Heart left ventricle (tissue), 16 donors: ENCODE data around the gene AHDC1. TPM values are rescaled to one million over a fixed set of nuclear protein-coding genes. Genes with fewer than 3 reads are reported as not detected.

Experiments
- ATAC-seq, 4 donors: fragments of 200-7000 bp; cut with Tn5 transposase; one replicate each; pipeline ENCODE4 v1.9.1; 2020 to 2022; ENCODE audit warnings: moderate library complexity in 4 of 4, mild to moderate bottlenecking in 3 of 4, moderate number of reproducible peaks in 1 of 4
- DNase-seq, 5 donors: peaks; one replicate each; pipeline ENCODE4 v3.0.0-alpha.2; 2020
- H3K27ac ChIP-seq, 12 donors: fragments of 200-600 bp; sonication (generic) in 4 of 12; one replicate each; pipeline versions ENCODE4 v1.5.0 to v1.8.0; 2016 to 2022; ENCODE audit warnings: mild to moderate bottlenecking in 2 of 12
- H3K27me3 ChIP-seq, 9 donors: fragments of 200-600 bp; sonication (generic) in 2 of 9; one replicate each; pipeline versions ENCODE4 v1.5.1 to v1.8.0; 2016 to 2022; ENCODE audit warnings: mild to moderate bottlenecking in 3 of 9
- H3K36me3 ChIP-seq, 9 donors: fragments of 200-600 bp; sonication (generic) in 2 of 9; one replicate each; pipeline versions ENCODE4 v1.5.0 to v1.8.0; 2018 to 2022; ENCODE audit warnings: mild to moderate bottlenecking in 2 of 9
- H3K4me1 ChIP-seq, 12 donors: fragments of 200-600 bp; sonication (generic) in 4 of 12; one replicate each; pipeline versions ENCODE4 v1.5.0 to v1.8.0; 2016 to 2022; ENCODE audit warnings: mild to moderate bottlenecking in 3 of 12
- H3K4me3 ChIP-seq, 12 donors: fragments of 200-600 bp; sonication (generic) in 4 of 12; one replicate each; pipeline versions ENCODE4 v1.5.0 to v1.8.0; 2017 to 2022; ENCODE audit warnings: mild to moderate bottlenecking in 9 of 12, moderate library complexity in 4 of 12
- H3K9me3 ChIP-seq, 12 donors: fragments of 200-600 bp; sonication (generic) in 4 of 12; one replicate each; pipeline versions ENCODE4 v1.5.0 to v1.8.0; 2016 to 2022; ENCODE audit warnings: mild to moderate bottlenecking in 1 of 12
- CTCF ChIP-seq, 12 donors: fragments of 200-600 bp; sonication (generic) in 4 of 12; IDR thresholded peaks; one replicate each; pipeline versions ENCODE4 v1.5.0 to v1.8.0; 2018 to 2022; ENCODE audit warnings: antibody characterized with exemption in 12 of 12, mild to moderate bottlenecking in 5 of 12
- POLR2A ChIP-seq, 2 donors: fragments of 450-650 bp; IDR thresholded peaks; one replicate each; pipeline ENCODE4 v1.6.1; 2017; ENCODE audit warnings: antibody characterized with exemption in 2 of 2, mild to moderate bottlenecking in 2 of 2, moderate library complexity in 2 of 2
- WGBS, 4 donors: extraction: QIAGEN DNeasy Blood & Tissue Kit in 2 of 4; methylation state at CpG; one replicate each; pipeline versions ENCODE4 v1.1.5 to v1.1.7; 2013 to 2018; 5-methylcytosine and 5-hydroxymethylcytosine counted together
- intact Hi-C, 10 donors: fragments of 100-400 bp; cut with DNase I; formaldehyde crosslinking; loops; one replicate each; pipeline versions ENCODE4 v1.11.1 to v1.14.2; 2022
- polyA plus RNA-seq, 2 donors: library from polyadenylated mRNA; stranded (reverse); fragments of 200-250 nt; gene quantifications; one replicate each; pipeline ENCODE4 v1.2.3, GENCODE V29; 2013
- total RNA-seq, 9 donors: library from RNA; depleted of rRNA in 2 of 9; stranded (reverse); fragments of >200 nt in 2 of 9; fragmentation: NEBNext Ultra II Directional in 3 of 9; extraction: Animal tissue kit (Norgen Biotek cat#: 25700) in 3 of 9; gene quantifications; one replicate each; pipeline versions ENCODE4 v1.1.0 to v1.2.4, GENCODE V29; 2016 to 2023
- donor health status: ischemic (EF 13 %, LVEDD 7.1; RV severe dilation, severe dysfunction).
- donor health status: healthy with polysubstance abuse.
- donor health status: DM: no; HTN: yes; CAD: no.
- donor health status: DM: no; HTN: no; CAD: no.
- donor health status: ischemic (EF 25% LVEDD 6.9; RV normal size, moderate dysfunction).
- donor health status: ischemic (EF 25% LVEDD 5.7; RV mildly dilated, moderate dysfunction).
- donor health status: healthy.
- donor health status: DM: yes; HTN: yes; CAD: no.
- donor health status: ischemic (EF 35%, LVEDD 5.7; RV mildly dilated, moderate dysfunction).
- donor health status: nonischemic (EF 11% LVEDD 7.7; RV severe dilation, severe dysfunction).
- donor health status: DM: yes; HTN: yes; CAD: no.
- donor health status: PGD.
- donor health status: ischemic (EF 29% LVEDD 5.4; RV normal size, mild dysfunction).
- donor health status: nonischemic (EF 23%, LVEDD 6.1; RV moderate dilation, normal function).

AHDC1 gene
- total and polyA plus RNA-seq, 11 donors = 25.8 to 50.2 (median 42.1) TPM

DNA sequence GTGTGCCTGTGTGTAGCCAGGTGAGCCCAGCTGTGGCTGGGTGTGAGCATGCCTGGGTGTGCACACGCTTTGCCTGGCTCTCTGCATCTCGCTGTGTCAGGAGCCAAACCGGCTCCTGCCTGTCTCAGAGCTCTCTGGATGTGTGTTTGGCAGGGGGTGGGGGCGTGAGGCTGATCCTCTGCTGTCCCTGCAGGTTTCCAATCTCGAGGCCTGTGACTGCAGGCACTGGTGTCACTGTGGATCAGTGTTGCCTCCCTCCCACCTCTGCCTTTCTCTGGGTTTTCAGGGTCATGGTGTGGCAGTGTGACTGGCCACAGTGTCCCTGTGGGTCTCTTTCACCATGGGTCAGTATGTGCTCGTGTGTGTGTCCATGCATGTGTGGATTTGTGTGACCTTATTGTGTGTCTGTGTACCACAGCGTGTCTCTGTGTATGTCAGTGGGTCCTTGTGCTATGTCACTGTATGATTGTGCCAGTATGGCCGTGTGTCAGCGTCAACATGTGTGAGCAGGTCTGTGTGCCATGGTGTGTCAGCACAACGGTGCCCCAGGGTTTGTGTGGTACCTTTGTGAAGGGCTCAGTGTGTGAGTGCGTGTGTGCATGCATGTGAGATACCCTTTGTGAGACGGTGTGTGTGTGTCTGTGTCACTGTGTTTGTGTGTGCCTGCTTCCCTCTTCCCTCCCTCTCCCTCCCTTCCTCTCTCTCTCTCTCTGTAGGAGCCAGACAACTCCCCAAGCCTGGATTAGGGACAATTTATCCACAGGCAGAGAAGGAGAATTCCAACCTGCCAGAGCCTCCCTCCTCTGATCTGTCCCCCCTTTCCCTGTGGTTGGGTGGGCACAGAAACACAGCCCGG is 43.4 kb downstream of the AHDC1 start:
- peak overlapping the region; percentile 20 to 95 (median 90) for H3K27ac ChIP-seq
- no peaks in the 10 kb centered on the region for H3K27me3 ChIP-seq
- peaks cover 20 to 94% (median 84%) of the 10 kb centered on the region in 12 donors for H3K4me1 ChIP-seq
- ATAC-seq (no peak), DNase-seq (peak in 1 of 5 donors; percentile 40)
- H3K36me3 ChIP-seq = peaks cover 0 to 19% (median 9%) of the 10 kb centered on the region in 9 donors
- no peaks in the 10 kb centered on the region for H3K9me3 ChIP-seq
- intact Hi-C loops = loop anchor here in 2 of 10 donors (2.0 to 5.0 kb wide), 2 partner anchors 37 to 40 kb away; no protein-coding TSS in a partner anchor
- TF ChIP-seq POLR2A (IDR thresholded peaks at IDR 0.05) = no peak
- no peak for TF ChIP-seq CTCF (IDR thresholded peaks at IDR 0.05)
- H3K4me3 ChIP-seq = no peak overlapping the region
- WGBS, 4 donors = 36 to 43% (median 40%) methylated on average over 12 to 13 of the region's 13 CpGs

- Histone ChIP-seq H3K36me3 (peaks cover 0 to 20% (median 9%) of the 10 kb centered on the region in 9 donors), H3K9me3 (no peaks in the 10 kb centered on the region), H3K4me1 (peaks cover 17 to 94% (median 84%) of the 10 kb centered on the region in 12 donors), H3K4me3 (no peak overlapping the region), H3K27me3 (no peaks in the 10 kb centered on the region), H3K27ac (peak overlapping the region in 9 of 12 donors; percentile 86 to 95 (median 93))
- DNase-seq (peak in 2 of 5 donors; percentile 3 to 4), ATAC-seq (no peak)
- intact Hi-C loops = loop anchor here in 7 of 10 donors (2.0 to 5.0 kb wide), 6 partner anchors 38 to 127 kb away; partner anchors contain the start of genes AHDC1 (in 3 of the 7) and WASF2 (in 1 of the 7)
- no peak for TF ChIP-seq CTCF (IDR thresholded peaks at IDR 0.05)
- 67 to 77% (median 73%) methylated on average over 8 of the region's 8 CpGs for WGBS, 4 donors
Measured at GRCh38 chr1:27559466-27560030, 44.4 kb downstream of the AHDC1 start.

- DNase-seq (peak in 1 of 5 donors; percentile 36), ATAC-seq (no peak)
- no peak for TF ChIP-seq CTCF (IDR thresholded peaks at IDR 0.05)
- no peak for TF ChIP-seq POLR2A (IDR thresholded peaks at IDR 0.05)
- 45 to 67% (median 53%) methylated on average over 9 to 11 of the region's 11 CpGs for WGBS, 4 donors
- intact Hi-C loops = loop anchor here in 9 of 10 donors (1.0 to 5.0 kb wide), 8 partner anchors 45 to 125 kb away; partner anchors contain the start of genes AHDC1 (in 3 of the 9) and WASF2 (in 1 of the 9)
- Histone ChIP-seq H3K27me3 (no peaks in the 10 kb centered on the region), H3K4me3 (no peak overlapping the region), H3K27ac (peak overlapping the region; percentile 77 to 96 (median 90)), H3K36me3 (peaks cover 0 to 38% (median 19%) of the 10 kb centered on the region in 9 donors), H3K9me3 (no peaks in the 10 kb centered on the region), H3K4me1 (peaks cover 8 to 84% (median 74%) of the 10 kb centered on the region in 12 donors)
Measured at GRCh38 chr1:27557596-27558340, 46.2 kb downstream of the AHDC1 start.
